Stimulated activated CD8-positive, alpha-beta memory T cell treated with anti-CD3 and anti-CD28 coated beads, Interleukin-12 subunit alpha, Interleukin-12 subunit beta, amount 100 ng/mL, for 1 hour (primary cell): ENCODE results near the gene GCHFR.

Source experiments
- DNase-seq: peaks from one replicate; pipeline ENCODE4 v3.0.0-alpha.2; 2020; ENCODE audit warnings: low read depth

The GCHFR gene

DNA sequence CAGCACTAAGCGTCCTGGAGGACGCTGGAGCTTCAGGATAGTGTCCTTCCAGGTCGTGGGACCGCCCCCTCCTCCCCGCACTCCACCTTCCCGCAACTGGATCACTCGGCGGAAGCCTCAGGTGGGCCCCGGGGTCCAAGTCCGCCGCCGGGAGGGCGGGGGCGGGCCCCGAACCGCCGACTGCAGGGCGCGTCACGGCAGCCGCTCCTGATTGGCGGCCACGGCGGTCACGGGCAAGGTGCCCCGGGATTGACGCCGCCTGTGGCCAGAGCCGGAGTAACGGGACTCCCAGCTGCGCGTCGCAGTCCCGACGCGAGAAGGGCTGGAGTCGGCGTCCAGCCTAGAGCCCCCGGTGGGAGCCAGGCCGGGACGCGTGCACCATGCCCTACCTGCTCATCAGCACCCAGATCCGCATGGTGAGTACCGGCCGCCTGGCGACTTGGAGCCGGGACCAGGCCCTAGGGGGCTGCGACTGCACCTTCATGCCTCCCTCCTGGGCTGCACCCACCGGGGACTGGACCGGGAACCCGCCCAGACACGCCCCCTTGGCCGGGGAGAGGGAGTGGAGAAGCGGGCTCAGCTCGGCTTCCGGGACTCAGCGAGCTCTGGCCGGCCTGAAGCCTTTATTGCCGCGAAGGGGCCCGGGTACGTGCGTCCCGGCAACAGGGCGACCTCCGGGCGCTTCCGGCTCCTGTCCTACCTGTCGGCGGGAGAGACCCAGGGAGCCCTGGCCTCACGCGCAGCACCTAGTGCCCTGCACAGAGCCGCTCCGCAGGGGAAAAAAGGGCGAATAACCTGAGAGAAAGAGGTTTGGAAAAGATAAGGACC, at the start of gene GCHFR:
Gene GCHFR (plus strand): TSS at position 268 of the 828 bp plus-strand sequence. CDS start 113 bp downstream, at position 381.
- no peak for DNase-seq

DNA sequence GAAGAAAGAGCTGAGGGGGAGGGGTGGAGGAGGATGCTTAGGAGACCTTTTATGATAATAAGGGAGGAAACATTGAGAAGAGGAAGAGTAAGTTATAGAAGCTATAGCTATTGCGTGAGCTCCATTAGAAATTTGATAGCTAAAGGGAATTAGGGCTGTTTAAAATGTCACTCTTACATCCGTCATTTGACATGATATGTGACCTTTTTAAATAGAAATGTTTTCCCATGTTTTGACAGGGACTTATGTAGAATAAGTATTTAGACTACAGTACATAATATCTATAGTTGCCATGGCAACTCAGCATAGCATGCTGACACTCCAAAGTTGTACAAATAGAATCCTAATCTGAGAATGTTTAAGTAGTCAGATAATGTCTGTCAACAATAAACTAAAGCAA, 49.7 kb upstream of the GCHFR start:
- no peak for DNase-seq

- DNase-seq: no peak
Observed at GRCh38 chr15:40716165-40716564, 47.7 kb upstream of the GCHFR start.

DNA sequence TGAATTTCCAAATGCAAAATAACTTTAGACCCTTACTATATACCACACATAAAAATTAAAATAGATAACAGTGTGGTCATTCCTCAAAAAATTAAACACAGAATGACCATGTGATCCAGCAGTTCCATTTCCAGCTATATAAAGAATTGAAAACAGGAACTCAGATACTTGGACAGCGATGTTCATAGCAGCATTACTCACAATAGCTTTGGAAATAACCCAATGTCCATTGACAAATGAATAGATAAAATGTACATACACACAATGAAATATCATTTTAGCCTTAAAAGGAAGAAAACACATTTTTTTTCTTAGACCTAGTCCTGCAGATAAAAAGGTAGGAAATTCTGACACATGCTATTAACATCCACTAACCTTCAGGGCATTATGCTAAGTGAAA, 42.2 kb upstream of the GCHFR start:
- no peak for DNase-seq

DNA sequence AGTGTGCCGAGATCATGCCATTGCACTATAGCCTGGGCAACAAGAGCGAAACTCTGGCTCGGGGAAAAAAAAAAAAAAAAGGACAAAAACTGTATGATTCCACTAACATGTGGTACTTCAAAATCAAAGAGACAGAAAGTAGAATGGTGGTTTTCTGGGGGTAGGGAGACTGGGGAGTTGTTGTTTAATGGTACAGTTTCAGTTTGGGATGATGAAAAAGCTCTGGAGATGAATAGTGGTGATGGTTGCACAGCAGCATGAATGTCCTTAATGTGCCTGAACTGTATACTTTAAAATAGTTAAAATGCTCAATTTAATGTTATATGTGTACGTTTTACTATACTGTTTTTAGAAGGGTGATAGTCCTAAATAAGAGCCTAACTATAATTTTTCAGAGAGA, 41.5 kb upstream of the GCHFR start:
- no peak for DNase-seq

- no peak for DNase-seq
Observed at GRCh38 chr15:40722934-40723333, 40.9 kb upstream of the GCHFR start.

GRCh38 chr15:40723919-40724318, 39.9 kb upstream of the GCHFR start:
- DNase-seq: no peak

DNA sequence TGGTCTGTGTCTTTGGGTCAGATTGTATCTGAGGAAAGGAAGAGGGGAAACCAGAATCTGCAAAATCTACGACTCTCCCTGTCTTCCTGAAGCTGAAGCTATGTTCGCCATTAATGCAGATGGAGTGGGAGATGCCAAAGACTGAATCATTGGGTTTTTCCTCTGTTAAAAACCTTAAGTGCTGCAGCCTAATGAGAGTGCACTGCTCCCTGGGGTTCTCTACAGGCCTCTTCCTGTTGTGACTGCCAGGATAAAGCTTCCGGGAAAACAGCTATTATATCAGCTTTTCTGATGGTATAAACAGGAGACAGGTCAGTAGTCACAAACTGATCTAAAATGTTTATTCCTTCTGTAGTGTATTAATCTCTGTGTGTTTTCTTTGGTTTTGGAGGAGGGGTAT, 32.8 kb upstream of the GCHFR start:
- no peak for DNase-seq

DNA sequence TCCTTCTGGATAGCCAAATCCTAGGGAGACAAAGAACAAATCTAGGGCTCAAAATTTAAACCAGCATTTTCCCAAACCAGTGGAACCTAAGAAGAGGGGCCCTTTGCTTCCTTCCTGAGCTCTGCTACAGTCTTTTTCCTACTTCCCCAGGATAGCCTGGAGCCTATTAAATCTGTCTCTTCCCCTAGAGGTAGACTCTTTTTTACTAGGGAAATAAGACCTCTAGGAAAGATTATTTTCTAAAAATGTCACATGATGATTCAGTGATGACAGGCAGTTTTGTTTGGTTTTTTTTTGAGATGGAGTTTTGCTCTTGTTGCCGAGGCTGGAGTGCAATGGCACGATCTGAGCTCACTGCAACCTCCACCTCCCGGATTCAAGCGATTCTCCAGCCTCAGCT, 27.3 kb upstream of the GCHFR start:
- DNase-seq: no peak

GRCh38 chr15:40737048-40737447, 26.8 kb upstream of the GCHFR start:
- DNase-seq: no peak

DNA sequence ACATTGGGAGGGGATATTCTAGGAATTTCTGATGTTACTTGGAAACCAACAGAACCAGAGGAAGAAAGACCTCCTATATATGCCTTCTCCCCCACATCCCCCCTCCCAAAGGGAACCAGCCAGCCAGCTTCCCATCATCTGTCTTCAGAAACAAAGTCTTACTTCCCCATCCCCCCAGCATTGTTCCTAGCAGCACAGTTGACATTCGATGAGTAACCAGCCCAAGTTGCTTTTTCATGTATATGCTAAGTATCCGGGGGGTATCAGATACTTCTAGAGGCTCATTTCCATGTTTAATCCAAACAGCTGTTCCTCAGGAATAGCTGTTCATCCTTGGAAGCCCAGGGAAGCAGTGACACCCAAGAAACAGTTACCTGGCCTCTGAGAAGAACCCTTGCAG, 24.8 kb upstream of the GCHFR start:
- DNase-seq: no peak

GRCh38 chr15:40739854-40740253, 24.0 kb upstream of the GCHFR start:
- DNase-seq: no peak

- no peak for DNase-seq
Observed at GRCh38 chr15:40743485-40743901, 20.4 kb upstream of the GCHFR start.

DNA sequence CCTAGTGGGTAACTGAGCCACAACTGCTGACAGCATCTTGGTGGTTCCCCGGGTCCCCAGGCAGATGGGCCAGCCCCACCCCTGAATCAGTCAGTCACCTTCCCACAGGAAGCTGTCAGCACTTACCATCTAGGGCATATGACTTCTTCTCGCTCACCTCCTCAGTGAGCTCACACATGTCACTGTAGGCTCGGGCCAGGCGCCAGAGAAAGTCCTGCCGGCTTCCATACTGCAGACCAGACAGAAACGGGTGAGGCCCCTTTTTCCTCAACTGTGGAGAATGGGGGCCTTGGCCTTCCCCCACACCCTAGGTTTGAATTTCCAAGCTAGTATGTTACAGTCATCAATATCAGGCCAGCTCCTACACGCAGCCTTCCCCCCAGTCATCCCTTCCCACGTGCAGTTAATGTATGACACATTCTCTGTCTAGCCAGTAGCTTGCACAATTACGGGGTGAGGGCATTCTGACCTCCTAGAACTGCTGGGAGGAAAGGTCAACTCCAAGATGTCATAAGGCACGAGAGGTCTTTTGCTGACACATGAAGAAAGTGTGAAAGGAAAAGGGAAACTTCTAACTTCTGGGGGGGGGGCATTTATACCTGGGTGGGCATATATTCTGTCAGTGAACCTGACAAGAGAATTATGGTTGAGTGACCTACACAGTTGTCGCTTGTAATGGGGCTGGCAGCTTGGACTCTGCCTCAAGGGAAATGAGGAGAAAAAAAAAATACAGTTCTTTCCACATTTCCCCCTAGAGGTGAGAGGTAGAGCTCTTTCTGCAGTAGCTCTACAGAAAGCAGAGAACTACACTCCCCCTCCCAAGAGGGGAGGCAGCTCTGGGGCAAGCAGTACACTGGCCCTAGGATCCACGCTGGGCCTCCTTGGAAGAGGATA, 19.7 kb upstream of the GCHFR start:
- peak; percentile 53 for DNase-seq

GRCh38 chr15:40744815-40745152, 19.1 kb upstream of the GCHFR start:
- DNase-seq: no peak

GRCh38 chr15:40746916-40747418, 16.9 kb upstream of the GCHFR start:
- no peak for DNase-seq

GRCh38 chr15:40747685-40748631, 15.9 kb upstream of the GCHFR start:
- DNase-seq: no peak

GRCh38 chr15:40749151-40749630, 14.7 kb upstream of the GCHFR start:
- DNase-seq: no peak

DNA sequence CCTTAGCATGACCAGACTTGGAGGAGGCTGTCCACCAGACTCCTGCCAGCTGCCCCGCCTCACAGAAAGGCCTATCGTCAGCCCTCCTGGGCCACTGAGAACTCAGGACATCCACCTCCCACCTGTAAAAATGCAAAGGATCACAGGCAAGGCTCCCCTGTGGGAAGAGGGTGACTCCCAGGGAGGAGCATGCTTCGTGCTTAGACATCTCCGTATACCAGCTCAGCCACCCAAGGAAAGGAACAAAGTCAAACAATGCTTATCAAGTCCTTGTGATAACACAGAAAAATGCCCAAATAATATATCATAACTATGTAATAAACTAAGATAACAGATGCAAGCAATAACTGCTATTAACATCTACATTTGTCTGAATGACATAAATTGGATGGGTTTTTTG, 13.0 kb upstream of the GCHFR start:
- no peak for DNase-seq

GRCh38 chr15:40751745-40752144, 12.1 kb upstream of the GCHFR start:
- no peak for DNase-seq

- no peak for DNase-seq
Observed at GRCh38 chr15:40754574-40754882, 9.3 kb upstream of the GCHFR start.
